ENCODE results near the gene MADD. TPM values are rescaled to one million over a fixed set of nuclear protein-coding genes. Genes with fewer than 3 reads are reported as not detected.
A peak's percentile ranks its signal among the peaks of the same experiment; 100 is the strongest.

MADD gene
- 65.8 TPM for polyA plus RNA-seq (2013)

DNA sequence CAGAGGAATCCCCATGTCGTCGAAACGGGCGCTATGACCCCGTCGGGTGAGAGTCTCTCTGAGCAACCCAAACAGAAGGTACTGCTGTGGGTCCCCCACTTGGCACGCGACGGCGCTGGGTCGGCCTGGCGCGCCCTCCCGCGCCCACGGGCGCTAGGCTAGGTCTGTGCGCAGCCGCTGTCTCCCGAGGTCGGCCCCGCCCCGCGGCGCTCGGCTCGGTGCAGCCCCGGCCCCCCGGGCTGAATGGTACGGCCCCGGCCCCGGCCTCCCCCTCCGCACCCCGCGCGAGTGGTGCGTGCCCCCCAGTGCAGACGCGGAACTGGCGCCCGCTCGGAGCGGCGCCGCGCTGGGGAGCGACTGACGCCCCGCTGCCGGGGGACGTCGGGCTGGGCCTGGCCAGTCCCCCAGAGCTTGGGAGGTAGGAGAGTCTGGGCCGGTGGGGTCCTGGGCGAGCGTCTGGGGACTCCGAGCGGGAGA is at the start of gene MADD:
TSS of gene MADD (plus strand) at position 305 of the 477 bp plus-strand sequence.
- under 1% methylated on average over 28 of the region's 57 CpGs for WGBS (ENCODE audit: insufficient coverage)
- H3K36me3 ChIP-seq (ENCODE audit: control insufficient read depth in 4 of 4, insufficient read depth in 4 of 4, low read length in 3 of 4), result peaks cover 2 to 13% (median 9%) of the 10 kb centered on the region in 4 experiments
- H3K27me3 ChIP-seq (replicated peaks in 2 of 5; ENCODE audit: control insufficient read depth in 4 of 5, insufficient read depth in 5 of 5, low read length in 4 of 5), result no peaks in the 10 kb centered on the region
- no peaks in the 10 kb centered on the region for H3K9me3 ChIP-seq (ENCODE audit: control extremely low read depth in 1 of 5, control insufficient read depth in 4 of 5, insufficient read depth in 2 of 5, low read depth in 1 of 5, low read length in 4 of 5)
- POLR2A ChIA-PET, result interaction anchor here (0.7 to 3.1 kb wide), 3 partner anchors 8 to 21 kb away, joined by 3 to 12 read pairs (median 3); partner anchors contain the start of gene ACP2
- CTCF ChIA-PET, result interaction anchor here (1.4 to 2.5 kb wide), 3 partner anchors 10 to 36 kb away, joined by 7 to 31 read pairs (median 8); partner anchors contain the start of genes ACP2 and NR1H3
- peak within 1 kb of the TSS; percentile 65 to 88 (median 79) for H3K4me3 ChIP-seq (ENCODE audit: control insufficient read depth in 1 of 7, extremely low read depth in 1 of 7, insufficient read depth in 4 of 7, low read depth in 2 of 7, low read length in 6 of 7)
- peaks cover 29 to 67% (median 64%) of the 10 kb centered on the region in 4 experiments for H3K4me1 ChIP-seq (ENCODE audit: control extremely low read depth in 1 of 4, control insufficient read depth in 4 of 4, insufficient read depth in 4 of 4, low read length in 3 of 4)
- peak; percentile 91 to 96 (median 94) for DNase-seq
- H3K27ac ChIP-seq (ENCODE audit: insufficient read depth in 1 of 2, low read depth in 1 of 2, low read length in 2 of 2, poor library complexity in 1 of 2, severe bottlenecking in 2 of 2), result peak within 1 kb of the TSS; percentile 93 to 95

DNA sequence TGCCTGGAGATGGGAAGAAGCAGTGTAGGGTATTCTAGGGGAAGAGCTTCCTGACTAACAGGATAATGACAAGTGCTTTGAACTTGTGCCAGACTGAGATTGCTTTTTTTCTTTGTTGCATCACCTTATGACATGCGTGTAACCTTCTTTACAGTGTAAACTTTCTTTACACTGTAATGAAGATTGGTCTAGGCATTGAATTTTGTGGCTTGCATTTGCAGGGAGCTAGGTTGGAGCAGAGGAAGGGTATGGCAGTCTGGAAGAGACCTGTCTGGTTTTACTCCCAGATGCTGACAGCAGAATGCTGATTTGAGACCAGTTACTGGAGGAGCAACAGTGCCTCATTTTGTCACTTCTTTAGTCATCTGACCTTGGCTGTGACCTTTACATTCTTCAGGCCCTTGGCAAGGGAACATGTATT is 49.5 kb upstream of the MADD start:
- Histone ChIP-seq H3K27me3 (replicated peaks in 2 of 5; ENCODE audit: control insufficient read depth in 4 of 5, insufficient read depth in 5 of 5, low read length in 4 of 5) (no peaks in the 10 kb centered on the region), H3K36me3 (ENCODE audit: control insufficient read depth in 4 of 4, insufficient read depth in 4 of 4, low read length in 3 of 4) (peaks cover 10 to 40% (median 27%) of the 10 kb centered on the region in 4 experiments), H3K27ac (ENCODE audit: insufficient read depth in 1 of 2, low read depth in 1 of 2, low read length in 2 of 2, poor library complexity in 1 of 2, severe bottlenecking in 2 of 2) (no peak overlapping the region), H3K4me3 (ENCODE audit: control insufficient read depth in 1 of 7, extremely low read depth in 1 of 7, insufficient read depth in 4 of 7, low read depth in 2 of 7, low read length in 6 of 7) (no peak overlapping the region), H3K4me1 (ENCODE audit: control extremely low read depth in 1 of 4, control insufficient read depth in 4 of 4, insufficient read depth in 4 of 4, low read length in 3 of 4) (peaks cover 8 to 22% (median 14%) of the 10 kb centered on the region in 4 experiments), H3K9me3 (ENCODE audit: control extremely low read depth in 1 of 5, control insufficient read depth in 4 of 5, insufficient read depth in 2 of 5, low read depth in 1 of 5, low read length in 4 of 5) (no peaks in the 10 kb centered on the region)
- DNase-seq, result no peak
- POLR2A ChIA-PET, result no interaction called here
- CTCF ChIA-PET, result interaction anchor here (0.6 to 6.5 kb wide), 5 partner anchors 14 to 128 kb away, joined by 3 to 41 read pairs (median 3); no protein-coding TSS in a partner anchor
- WGBS (ENCODE audit: insufficient coverage), result no CpG with 5 or more reads among the region's 1 CpG

DNA sequence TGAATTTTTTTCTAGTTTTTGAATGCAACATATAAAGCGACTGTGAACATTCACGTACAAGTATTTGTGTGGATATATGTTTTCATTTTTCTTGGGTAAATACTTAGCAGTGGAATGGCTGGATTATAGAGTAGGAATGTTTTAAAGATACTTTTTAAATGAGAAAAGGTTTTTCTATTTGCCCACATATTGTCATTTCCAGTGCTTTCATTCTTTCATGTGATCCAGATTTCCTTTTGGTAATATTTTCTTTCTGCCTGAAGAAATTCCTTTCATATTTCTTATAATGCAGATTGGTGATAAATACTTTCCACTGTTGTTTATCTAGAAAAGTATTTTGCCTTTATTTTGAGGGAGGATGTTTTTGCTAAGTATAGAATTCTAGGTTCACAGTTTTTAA is 47.2 kb upstream of the MADD start:
- 100% methylated on average over 2 of the region's 2 CpGs for WGBS (ENCODE audit: insufficient coverage)
- peaks cover 0 to 6% (median 0%) of the 10 kb centered on the region in 4 experiments for H3K4me1 ChIP-seq (ENCODE audit: control extremely low read depth in 1 of 4, control insufficient read depth in 4 of 4, insufficient read depth in 4 of 4, low read length in 3 of 4)
- no peak for DNase-seq
- no peak overlapping the region for H3K4me3 ChIP-seq (ENCODE audit: control insufficient read depth in 1 of 7, extremely low read depth in 1 of 7, insufficient read depth in 4 of 7, low read depth in 2 of 7, low read length in 6 of 7)
- ChIA-PET CTCF (interaction anchor here (3.6 to 6.5 kb wide), 2 partner anchors 11 to 44 kb away, joined by 14 to 41 read pairs; no protein-coding TSS in a partner anchor), POLR2A (no interaction called here)
- no peak overlapping the region for H3K27ac ChIP-seq (ENCODE audit: insufficient read depth in 1 of 2, low read depth in 1 of 2, low read length in 2 of 2, poor library complexity in 1 of 2, severe bottlenecking in 2 of 2)
- H3K36me3 ChIP-seq (ENCODE audit: control insufficient read depth in 4 of 4, insufficient read depth in 4 of 4, low read length in 3 of 4), result peaks cover 10 to 47% (median 33%) of the 10 kb centered on the region in 4 experiments
- H3K9me3 ChIP-seq (ENCODE audit: control extremely low read depth in 1 of 5, control insufficient read depth in 4 of 5, insufficient read depth in 2 of 5, low read depth in 1 of 5, low read length in 4 of 5), result no peaks in the 10 kb centered on the region
- H3K27me3 ChIP-seq (replicated peaks in 2 of 5; ENCODE audit: control insufficient read depth in 4 of 5, insufficient read depth in 5 of 5, low read length in 4 of 5), result no peaks in the 10 kb centered on the region

DNA sequence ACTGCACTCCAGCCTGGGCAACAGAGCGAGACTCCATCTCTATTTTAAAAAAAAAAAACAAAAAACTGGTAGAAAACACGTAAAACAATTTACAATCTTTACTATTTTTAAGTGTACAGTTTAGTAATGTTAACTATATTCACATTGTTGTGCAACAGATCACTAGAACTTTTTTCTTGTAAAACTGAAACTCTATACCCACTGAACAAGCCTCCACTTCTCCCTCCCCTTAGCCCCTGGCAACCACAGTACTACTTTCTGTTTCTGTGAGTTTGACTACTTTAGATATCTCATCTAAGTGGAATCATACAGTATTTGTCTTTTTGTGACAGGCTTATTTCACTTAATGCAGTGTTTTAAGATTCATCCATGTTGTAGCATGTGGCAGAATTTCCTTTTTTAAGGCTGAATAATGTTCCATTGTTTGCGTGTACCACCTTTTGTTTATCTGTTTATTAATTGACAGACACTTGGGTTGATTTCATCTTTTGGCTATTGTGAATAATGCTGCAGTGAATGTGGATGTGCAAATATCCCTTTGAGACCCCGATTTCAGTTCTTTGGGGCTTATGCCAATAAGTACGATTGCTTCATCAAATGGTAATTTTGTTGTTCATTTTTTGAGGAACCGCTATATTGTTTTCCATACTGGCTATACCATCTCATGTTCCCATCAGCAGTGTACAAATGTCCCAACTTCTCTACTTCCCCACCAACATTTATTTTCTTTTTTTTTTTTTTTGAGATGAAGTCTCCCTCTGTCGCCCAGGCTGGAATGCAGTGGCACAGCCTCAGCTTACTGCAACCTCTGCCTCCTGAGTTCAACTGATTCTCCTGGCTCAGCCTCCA is 44.2 kb upstream of the MADD start:
- WGBS (ENCODE audit: insufficient coverage), result 96% methylated on average over 5 of the region's 7 CpGs
- DNase-seq, result no peak
- ChIA-PET CTCF (interaction anchor here (0.6 kb wide), 1 partner anchor 550 kb away, joined by 3 read pairs; no protein-coding TSS in a partner anchor), POLR2A (no interaction called here)
- no peaks in the 10 kb centered on the region for H3K27me3 ChIP-seq (replicated peaks in 2 of 5; ENCODE audit: control insufficient read depth in 4 of 5, insufficient read depth in 5 of 5, low read length in 4 of 5)
- H3K4me1 ChIP-seq (ENCODE audit: control extremely low read depth in 1 of 4, control insufficient read depth in 4 of 4, insufficient read depth in 4 of 4, low read length in 3 of 4), result no peaks in the 10 kb centered on the region
- H3K36me3 ChIP-seq (ENCODE audit: control insufficient read depth in 4 of 4, insufficient read depth in 4 of 4, low read length in 3 of 4), result peaks cover 0 to 46% (median 26%) of the 10 kb centered on the region in 4 experiments
- no peak overlapping the region for H3K27ac ChIP-seq (ENCODE audit: insufficient read depth in 1 of 2, low read depth in 1 of 2, low read length in 2 of 2, poor library complexity in 1 of 2, severe bottlenecking in 2 of 2)
- no peaks in the 10 kb centered on the region for H3K9me3 ChIP-seq (ENCODE audit: control extremely low read depth in 1 of 5, control insufficient read depth in 4 of 5, insufficient read depth in 2 of 5, low read depth in 1 of 5, low read length in 4 of 5)
- no peak overlapping the region for H3K4me3 ChIP-seq (ENCODE audit: control insufficient read depth in 1 of 7, extremely low read depth in 1 of 7, insufficient read depth in 4 of 7, low read depth in 2 of 7, low read length in 6 of 7)

DNA sequence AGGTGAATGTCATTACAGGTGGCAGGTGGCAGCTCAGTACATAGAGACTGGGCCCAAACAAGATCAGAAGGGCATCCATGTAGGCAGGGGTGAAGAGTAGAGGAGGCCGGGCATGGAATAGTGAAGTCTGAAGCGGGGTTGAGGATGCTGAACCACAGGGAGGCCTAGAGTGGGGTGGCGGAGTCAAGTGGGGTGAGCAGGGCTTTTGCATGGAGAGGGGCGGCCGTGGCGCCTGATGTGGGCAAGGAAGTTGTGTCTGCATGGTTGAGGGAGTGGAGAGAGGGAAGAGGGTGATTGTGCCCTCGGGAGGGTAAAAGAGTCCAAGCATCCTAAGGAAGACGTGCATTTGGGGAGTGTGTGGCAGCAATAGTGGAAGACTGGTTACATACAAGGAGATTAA is 40.8 kb upstream of the MADD start:
- Histone ChIP-seq H3K36me3 (ENCODE audit: control insufficient read depth in 4 of 4, insufficient read depth in 4 of 4, low read length in 3 of 4) (peaks cover 5 to 46% (median 24%) of the 10 kb centered on the region in 4 experiments), H3K9me3 (ENCODE audit: control extremely low read depth in 1 of 5, control insufficient read depth in 4 of 5, insufficient read depth in 2 of 5, low read depth in 1 of 5, low read length in 4 of 5) (no peaks in the 10 kb centered on the region), H3K27ac (ENCODE audit: insufficient read depth in 1 of 2, low read depth in 1 of 2, low read length in 2 of 2, poor library complexity in 1 of 2, severe bottlenecking in 2 of 2) (no peak overlapping the region), H3K4me3 (ENCODE audit: control insufficient read depth in 1 of 7, extremely low read depth in 1 of 7, insufficient read depth in 4 of 7, low read depth in 2 of 7, low read length in 6 of 7) (no peak overlapping the region), H3K27me3 (replicated peaks in 2 of 5; ENCODE audit: control insufficient read depth in 4 of 5, insufficient read depth in 5 of 5, low read length in 4 of 5) (no peaks in the 10 kb centered on the region), H3K4me1 (ENCODE audit: control extremely low read depth in 1 of 4, control insufficient read depth in 4 of 4, insufficient read depth in 4 of 4, low read length in 3 of 4) (peaks cover 0 to 3% (median 1%) of the 10 kb centered on the region in 4 experiments)
- 95% methylated on average over 8 of the region's 8 CpGs for WGBS (ENCODE audit: insufficient coverage)
- POLR2A ChIA-PET, result no interaction called here
- CTCF ChIA-PET, result interaction anchor here (0.7 to 5.1 kb wide), 2 partner anchors 14 to 16 kb away, joined by 3 to 20 read pairs; partner anchors contain the start of gene DDB2
- no peak for DNase-seq

DNA sequence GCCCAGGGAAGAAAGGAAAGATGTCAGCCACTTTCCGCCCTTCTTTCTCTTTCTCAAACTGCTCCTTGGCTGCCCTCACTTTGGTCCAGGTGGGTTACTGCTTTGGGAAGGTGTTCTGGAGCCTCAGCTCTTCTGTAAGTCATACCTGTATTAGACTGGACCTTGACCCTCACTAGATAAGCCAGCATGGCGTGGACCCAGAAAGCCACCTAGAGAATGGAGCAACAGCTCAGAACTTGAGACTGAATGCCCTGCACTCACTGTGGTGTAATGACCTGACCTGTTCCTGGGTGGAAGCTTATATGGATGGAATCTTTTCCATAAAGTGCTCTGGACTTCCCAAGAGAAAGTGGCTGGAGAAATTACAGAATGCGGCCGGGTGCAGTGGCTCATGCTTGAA is 36.9 kb upstream of the MADD start:
- no peak for DNase-seq
- Histone ChIP-seq H3K27me3 (replicated peaks in 2 of 5; ENCODE audit: control insufficient read depth in 4 of 5, insufficient read depth in 5 of 5, low read length in 4 of 5) (no peaks in the 10 kb centered on the region), H3K36me3 (ENCODE audit: control insufficient read depth in 4 of 4, insufficient read depth in 4 of 4, low read length in 3 of 4) (peaks cover 8 to 62% (median 25%) of the 10 kb centered on the region in 4 experiments), H3K27ac (ENCODE audit: insufficient read depth in 1 of 2, low read depth in 1 of 2, low read length in 2 of 2, poor library complexity in 1 of 2, severe bottlenecking in 2 of 2) (no peak overlapping the region), H3K4me1 (ENCODE audit: control extremely low read depth in 1 of 4, control insufficient read depth in 4 of 4, insufficient read depth in 4 of 4, low read length in 3 of 4) (peaks cover 0 to 15% (median 7%) of the 10 kb centered on the region in 4 experiments), H3K9me3 (ENCODE audit: control extremely low read depth in 1 of 5, control insufficient read depth in 4 of 5, insufficient read depth in 2 of 5, low read depth in 1 of 5, low read length in 4 of 5) (no peaks in the 10 kb centered on the region), H3K4me3 (ENCODE audit: control insufficient read depth in 1 of 7, extremely low read depth in 1 of 7, insufficient read depth in 4 of 7, low read depth in 2 of 7, low read length in 6 of 7) (no peak overlapping the region)
- 90% methylated on average over 3 of the region's 4 CpGs for WGBS (ENCODE audit: insufficient coverage)
- ChIA-PET CTCF (interaction anchor here (0.7 to 7.4 kb wide), 17 partner anchors 8 to 1129 kb away, joined by 3 to 64 read pairs (median 6); partner anchors contain the start of genes ACP2, DDB2 and NR1H3), POLR2A (interaction anchor here (1.4 to 2.7 kb wide), 2 partner anchors 16 to 26 kb away, joined by 4 to 14 read pairs; partner anchors contain the start of genes ACP2 and NR1H3)

All from common myeloid progenitor, CD34-positive (primary cell).